Mesothelial cell of epicardium (in vitro differentiated cells): Measurements from ENCODE around the gene PPFIA1. TPM values are rescaled to one million over a fixed set of nuclear protein-coding genes. Genes with fewer than 3 reads are reported as not detected.

ENCODE experiments used
- DNase-seq, 2 experiments: peaks; one replicate each; pipeline ENCODE4 v3.0.0; 2021; ENCODE audit warnings: low spot score in 2 of 2; ENCODE audit not compliant: unreplicated experiment in 2 of 2
- H3K27ac Mint-ChIP-seq: 2 replicates; pipeline ENCODE4 v1.8.0; 2021; ENCODE audit warnings: mixed read lengths
- H3K27me3 Mint-ChIP-seq: 2 replicates; pipeline ENCODE4 v1.8.0; 2021; ENCODE audit warnings: low read depth, mixed read lengths
- H3K36me3 Mint-ChIP-seq: 2 replicates; pipeline ENCODE4 v1.8.0; 2021; ENCODE audit warnings: mixed read lengths
- H3K4me1 Mint-ChIP-seq: 2 replicates; pipeline ENCODE4 v1.8.0; 2021; ENCODE audit warnings: mixed read lengths
- H3K4me3 Mint-ChIP-seq: 2 replicates; pipeline ENCODE4 v1.8.0; 2021; ENCODE audit warnings: mild to moderate bottlenecking, moderate library complexity, mixed read lengths
- H3K9me3 Mint-ChIP-seq: 2 replicates; pipeline ENCODE4 v1.8.0; 2021; ENCODE audit warnings: mixed read lengths
- CTCF ChIP-seq: fragments of 200-600 bp; sonication (generic); IDR thresholded peaks from one replicate; pipeline ENCODE4 v1.5.0; 2021; ENCODE audit warnings: antibody characterized with exemption; ENCODE audit not compliant: unreplicated experiment
- total RNA-seq: library from RNA; stranded (reverse); gene quantifications from 3 replicates; pipeline ENCODE4 v1.2.1, GENCODE V29; 2021

The PPFIA1 gene
- total RNA-seq, 1 donor from 2014 or later = 59.1 TPM

- DNase-seq = no peak
- Mint-ChIP-seq H3K36me3 (no peaks in the 10 kb centered on the region), H3K9me3 (no peaks in the 10 kb centered on the region), H3K27ac (no peak overlapping the region), H3K4me3 (no peak overlapping the region), H3K27me3 (peaks cover 2% of the 10 kb centered on the region), H3K4me1 (no peaks in the 10 kb centered on the region)
- TF ChIP-seq CTCF = no peak
These were observed 36.5 kb upstream of the PPFIA1 start for GRCh38 chr11:70233962-70234361.

- H3K4me1 Mint-ChIP-seq = no peaks in the 10 kb centered on the region
- DNase-seq = no peak
- no peaks in the 10 kb centered on the region for H3K36me3 Mint-ChIP-seq
- no peak overlapping the region for H3K4me3 Mint-ChIP-seq
- no peak for TF ChIP-seq CTCF
- H3K27me3 Mint-ChIP-seq = peaks cover 13% of the 10 kb centered on the region
- no peak overlapping the region for H3K27ac Mint-ChIP-seq
- no peaks in the 10 kb centered on the region for H3K9me3 Mint-ChIP-seq
These were observed 30.2 kb upstream of the PPFIA1 start for GRCh38 chr11:70240337-70240736.

GRCh38 chr11:70241709-70242108 is 28.8 kb upstream of the PPFIA1 start:
- TF ChIP-seq CTCF = no peak
- no peak overlapping the region for H3K4me3 Mint-ChIP-seq
- H3K27me3 Mint-ChIP-seq = peaks cover 13% of the 10 kb centered on the region
- H3K4me1 Mint-ChIP-seq = no peaks in the 10 kb centered on the region
- no peaks in the 10 kb centered on the region for H3K36me3 Mint-ChIP-seq
- no peaks in the 10 kb centered on the region for H3K9me3 Mint-ChIP-seq
- no peak overlapping the region for H3K27ac Mint-ChIP-seq
- no peak for DNase-seq

GRCh38 chr11:70242885-70243284 is 27.6 kb upstream of the PPFIA1 start:
- no peak for DNase-seq
- Mint-ChIP-seq H3K4me1 (no peaks in the 10 kb centered on the region), H3K4me3 (no peak overlapping the region), H3K27me3 (peaks cover 13% of the 10 kb centered on the region), H3K36me3 (no peaks in the 10 kb centered on the region), H3K9me3 (no peaks in the 10 kb centered on the region), H3K27ac (no peak overlapping the region)
- no peak for TF ChIP-seq CTCF

GRCh38 chr11:70243912-70244652 is 26.4 kb upstream of the PPFIA1 start:
- no peak for TF ChIP-seq CTCF
- Mint-ChIP-seq H3K27ac (no peak overlapping the region), H3K4me1 (no peaks in the 10 kb centered on the region), H3K27me3 (peaks cover 11% of the 10 kb centered on the region), H3K36me3 (no peaks in the 10 kb centered on the region), H3K9me3 (no peaks in the 10 kb centered on the region), H3K4me3 (no peak overlapping the region)
- no peak for DNase-seq
